LNCaP clone FGC (cell line): Measurements from ENCODE around the gene CFAP206.
"Not testable (repeated sequence)": the region's sequence is repeated elsewhere in the genome, so short reads cannot be mapped to it uniquely, and the experiment has no call there.

Experiments
- DNase-seq: peaks from one replicate; pipeline ENCODE4 v3.0.0-alpha.2; 2011; ENCODE audit warnings: low read depth
- H3K4me3 ChIP-seq: 2 replicates; pipeline ENCODE4 v1.5.1; 2011; ENCODE audit warnings: mild to moderate bottlenecking, low read depth, low read length, control low read depth
- CTCF ChIP-seq: IDR thresholded peaks from 2 replicates; pipeline ENCODE4 v1.5.1; 2012; ENCODE audit warnings: mild to moderate bottlenecking; ENCODE audit not compliant: control insufficient read depth, insufficient read depth; ENCODE audit errors: extremely low read depth

Gene CFAP206

GRCh38 chr6:87484491-87484890 is 76.7 kb downstream of the CFAP206 start:
- no peak overlapping the region for H3K4me3 ChIP-seq
- TF ChIP-seq CTCF = no peak
- DNase-seq = no peak

- TF ChIP-seq CTCF = no peak
- H3K4me3 ChIP-seq = no peak overlapping the region
- DNase-seq = no peak
These were observed 79.8 kb downstream of the CFAP206 start for GRCh38 chr6:87487555-87487954.

- DNase-seq, H3K4me3 ChIP-seq: not testable (repeated sequence)
These were observed 81.6 kb downstream of the CFAP206 start for GRCh38 chr6:87489326-87489725.

- no peak for DNase-seq
- TF ChIP-seq CTCF = no peak
- H3K4me3 ChIP-seq = no peak overlapping the region
These were observed 87.1 kb downstream of the CFAP206 start for GRCh38 chr6:87494761-87495422.

- DNase-seq = no peak
- H3K4me3 ChIP-seq = no peak overlapping the region
- no peak for TF ChIP-seq CTCF
These were observed 90.3 kb downstream of the CFAP206 start for GRCh38 chr6:87498048-87498447.

GRCh38 chr6:87501809-87502572 is 94.2 kb downstream of the CFAP206 start:
- DNase-seq = no peak
- no peak for TF ChIP-seq CTCF
- no peak overlapping the region for H3K4me3 ChIP-seq

- TF ChIP-seq CTCF = no peak
- no peak for DNase-seq
- H3K4me3 ChIP-seq = no peak overlapping the region
These were observed 96.7 kb downstream of the CFAP206 start for GRCh38 chr6:87504441-87504840.
